Hepatocyte (in vitro differentiated cells): ENCODE data around the gene ARMC8. TPM values are rescaled to one million over a fixed set of nuclear protein-coding genes. Genes with fewer than 3 reads are reported as not detected.
A peak's percentile ranks its signal among the peaks of the same experiment; 100 is the strongest.

ENCODE experiments used
- DNase-seq: peaks from one replicate; pipeline ENCODE4 v3.0.0-alpha.2; 2016; ENCODE audit warnings: low spot score
- H2AFZ ChIP-seq: fragments of 200-600 bp; sonication (generic); 2 replicates; pipeline ENCODE4 v1.6.0; 2016; ENCODE audit warnings: antibody characterized with exemption, mild to moderate bottlenecking
- H3K27ac ChIP-seq: fragments of 200-600 bp; sonication (generic); 2 replicates; pipeline ENCODE4 v1.5.1; 2016; ENCODE audit warnings: mild to moderate bottlenecking
- H3K27me3 ChIP-seq: fragments of 200-600 bp; sonication (generic); 2 replicates; pipeline ENCODE4 v1.6.1; 2016
- H3K36me3 ChIP-seq: fragments of 200-600 bp; sonication (generic); replicated peaks from 2 replicates; pipeline ENCODE4 v1.5.1; 2016; ENCODE audit warnings: low read depth; ENCODE audit not compliant: insufficient read depth
- H3K4me1 ChIP-seq: fragments of 200-600 bp; sonication (generic); 2 replicates; pipeline ENCODE4 v1.5.1; 2016; ENCODE audit warnings: mild to moderate bottlenecking, moderate library complexity; ENCODE audit not compliant: insufficient read depth
- H3K4me2 ChIP-seq: fragments of 200-600 bp; sonication (generic); 2 replicates; pipeline ENCODE4 v1.6.0; 2016
- H3K4me3 ChIP-seq: fragments of 200-600 bp; sonication (generic); 2 replicates; pipeline ENCODE4 v1.5.1; 2016; ENCODE audit warnings: mild to moderate bottlenecking
- H3K79me2 ChIP-seq: fragments of 200-600 bp; sonication (generic); 2 replicates; pipeline ENCODE4 v1.6.0; 2017; ENCODE audit warnings: mild to moderate bottlenecking
- H3K9me2 ChIP-seq: fragments of 200-600 bp; sonication (generic); replicated peaks from 2 replicates; pipeline ENCODE4 v1.6.0; 2017; ENCODE audit warnings: mild to moderate bottlenecking; ENCODE audit not compliant: insufficient read depth
- H3K9me3 ChIP-seq: fragments of 200-600 bp; sonication (generic); 2 replicates; pipeline ENCODE4 v1.5.1; 2016; ENCODE audit warnings: low read depth, mild to moderate bottlenecking
- H4K20me1 ChIP-seq: fragments of 200-600 bp; sonication (generic); 2 replicates; pipeline ENCODE4 v1.6.0; 2016; ENCODE audit warnings: mild to moderate bottlenecking; ENCODE audit not compliant: insufficient read depth, poor library complexity, severe bottlenecking
- EZH2 ChIP-seq: fragments of 200-600 bp; sonication (generic); IDR thresholded peaks from 2 replicates; pipeline ENCODE4 v1.6.1; 2016; ENCODE audit warnings: antibody characterized with exemption, mild to moderate bottlenecking, borderline replicate concordance
- EZH2phosphoT487 ChIP-seq: fragments of 200-600 bp; sonication (generic); IDR thresholded peaks from one replicate; pipeline ENCODE4 v1.6.1; 2018; ENCODE audit warnings: antibody characterized with exemption, mild to moderate bottlenecking, low read depth, moderate library complexity; ENCODE audit not compliant: unreplicated experiment, severe bottlenecking
- WGBS: methylation state at CpG from one replicate; pipeline ENCODE4 v1.1.6; 2016; ENCODE audit warnings: low lambda C conversion rate; ENCODE audit errors: missing lambda C conversion rate; 5-methylcytosine and 5-hydroxymethylcytosine counted together
- polyA plus RNA-seq: library from polyadenylated mRNA; unstranded; fragments of >200 nt; fragmentation: Nextera tagmentation; extraction: Ambion mirVana; gene quantifications from 2 replicates; pipeline ENCODE4 v1.2.1, GENCODE V29; 2016
- total RNA-seq: library from RNA; depleted of rRNA; stranded (reverse); fragments of >200 nt; gene quantifications from 2 replicates; pipeline ENCODE4 v1.2.3, GENCODE V29; 2014
- TF ChIP-seq, protein P1 (sequence below): fragments of 200-600 bp; sonication (generic); IDR thresholded peaks from 2 replicates; pipeline ENCODE4 v1.5.1; 2016; ENCODE audit warnings: antibody characterized with exemption, mild to moderate bottlenecking; ENCODE audit not compliant: poor library complexity

Gene ARMC8
- total and polyA plus RNA-seq, 2 experiments from 2014 or later = 46.4 to 52.4 TPM

DNA sequence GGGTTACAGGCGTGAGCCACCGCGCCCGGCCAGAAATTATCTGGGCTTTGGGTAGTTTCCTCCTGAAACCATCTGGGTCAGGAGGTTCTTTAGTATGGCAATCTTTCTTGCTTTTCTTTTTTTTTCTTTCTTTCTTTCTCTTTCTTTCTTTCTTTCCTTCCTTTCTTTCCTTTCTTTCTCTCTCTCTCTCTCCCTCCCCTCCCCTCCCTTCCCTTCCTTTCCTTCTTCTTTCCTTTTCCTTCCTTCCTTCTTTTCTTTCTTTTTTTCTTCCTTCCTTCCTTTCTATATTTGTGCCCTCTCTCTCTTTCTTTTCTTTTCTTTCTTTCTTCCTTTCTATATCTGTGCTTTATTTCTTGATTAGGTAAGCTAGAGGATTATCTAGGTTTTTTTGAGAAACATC lies 29.4 kb upstream of the ARMC8 start:
- no peaks in the 10 kb centered on the region for H3K9me3 ChIP-seq
- no peak for DNase-seq
- 95% methylated on average over 4 of the region's 4 CpGs for WGBS

DNA sequence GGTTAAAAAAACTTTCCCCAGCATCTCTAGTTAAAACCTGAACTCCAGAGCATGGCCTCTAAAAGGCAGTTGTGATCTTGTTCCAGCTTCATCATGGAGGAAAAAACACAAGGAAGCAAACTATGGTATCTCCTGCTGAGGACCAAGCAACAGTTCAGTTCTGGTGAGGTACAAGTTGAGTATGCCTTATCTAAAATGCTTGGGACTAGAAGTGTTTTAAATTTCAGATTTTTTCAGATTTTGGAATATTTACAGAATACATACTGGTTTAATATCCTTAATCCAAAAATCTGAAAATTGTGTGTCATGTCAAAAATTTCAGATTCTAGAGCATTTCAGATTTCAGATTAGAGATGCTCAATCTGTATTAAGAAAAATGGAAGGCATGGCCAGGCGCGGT lies 22.0 kb upstream of the ARMC8 start:
- Histone ChIP-seq H3K36me3 (no peaks in the 10 kb centered on the region), H3K4me3 (no peak overlapping the region), H2AFZ (no peak overlapping the region), H3K27me3 (no peaks in the 10 kb centered on the region), H4K20me1 (no peaks in the 10 kb centered on the region), H3K79me2 (no peaks in the 10 kb centered on the region), H3K4me2 (no peak overlapping the region), H3K9me3 (no peaks in the 10 kb centered on the region), H3K4me1 (no peaks in the 10 kb centered on the region), H3K27ac (no peak overlapping the region), H3K9me2 (no peaks in the 10 kb centered on the region)
- DNase-seq = no peak
- 97% methylated on average over 2 of the region's 2 CpGs for WGBS
- TF ChIP-seq EZH2phosphoT487 = no peak

More for the DNA sequence above, 29.4 kb upstream of the ARMC8 start:
- H4K20me1 ChIP-seq = no peaks in the 10 kb centered on the region
- TF ChIP-seq EZH2phosphoT487 = no peak
- no peak for TF ChIP-seq EZH2
- TF ChIP-seq, protein P1, sequence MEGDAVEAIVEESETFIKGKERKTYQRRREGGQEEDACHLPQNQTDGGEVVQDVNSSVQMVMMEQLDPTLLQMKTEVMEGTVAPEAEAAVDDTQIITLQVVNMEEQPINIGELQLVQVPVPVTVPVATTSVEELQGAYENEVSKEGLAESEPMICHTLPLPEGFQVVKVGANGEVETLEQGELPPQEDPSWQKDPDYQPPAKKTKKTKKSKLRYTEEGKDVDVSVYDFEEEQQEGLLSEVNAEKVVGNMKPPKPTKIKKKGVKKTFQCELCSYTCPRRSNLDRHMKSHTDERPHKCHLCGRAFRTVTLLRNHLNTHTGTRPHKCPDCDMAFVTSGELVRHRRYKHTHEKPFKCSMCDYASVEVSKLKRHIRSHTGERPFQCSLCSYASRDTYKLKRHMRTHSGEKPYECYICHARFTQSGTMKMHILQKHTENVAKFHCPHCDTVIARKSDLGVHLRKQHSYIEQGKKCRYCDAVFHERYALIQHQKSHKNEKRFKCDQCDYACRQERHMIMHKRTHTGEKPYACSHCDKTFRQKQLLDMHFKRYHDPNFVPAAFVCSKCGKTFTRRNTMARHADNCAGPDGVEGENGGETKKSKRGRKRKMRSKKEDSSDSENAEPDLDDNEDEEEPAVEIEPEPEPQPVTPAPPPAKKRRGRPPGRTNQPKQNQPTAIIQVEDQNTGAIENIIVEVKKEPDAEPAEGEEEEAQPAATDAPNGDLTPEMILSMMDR = no peak
- H3K27ac ChIP-seq = no peak overlapping the region
- H3K4me3 ChIP-seq = no peak overlapping the region
- H2AFZ ChIP-seq = no peak overlapping the region
- H3K9me2 ChIP-seq = no peaks in the 10 kb centered on the region
- H3K27me3 ChIP-seq = no peaks in the 10 kb centered on the region
- no peak overlapping the region for H3K4me2 ChIP-seq
- H3K36me3 ChIP-seq = no peaks in the 10 kb centered on the region
- H3K79me2 ChIP-seq = no peaks in the 10 kb centered on the region
- no peaks in the 10 kb centered on the region for H3K4me1 ChIP-seq

DNA sequence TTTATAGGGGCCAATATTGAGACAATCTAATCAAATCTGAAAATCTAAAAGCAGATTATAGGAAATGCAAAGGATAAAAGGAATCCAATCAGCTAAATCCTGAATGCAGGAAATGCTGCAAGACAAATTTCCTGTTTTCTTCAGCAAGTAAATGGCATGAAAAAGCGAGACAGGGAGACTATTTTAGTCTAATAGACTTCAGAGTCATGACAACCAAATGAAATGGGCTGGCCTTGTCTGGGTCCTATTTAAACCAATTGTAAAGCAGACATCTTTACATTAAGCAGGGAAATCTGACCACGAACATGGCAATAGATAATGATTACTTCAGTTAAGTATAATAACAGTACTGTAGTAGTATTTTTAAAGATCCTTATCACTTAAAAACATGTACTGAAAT lies 14.5 kb upstream of the ARMC8 start:
- H3K27ac ChIP-seq = no peak overlapping the region
- no peaks in the 10 kb centered on the region for H3K9me3 ChIP-seq
- no peak overlapping the region for H2AFZ ChIP-seq
- TF ChIP-seq, protein P1 = no peak
- TF ChIP-seq EZH2phosphoT487 (no peak), EZH2 (no peak)
- no peak for DNase-seq
- H3K79me2 ChIP-seq = peaks cover 28% of the 10 kb centered on the region
- WGBS = 98% methylated on average over 2 of the region's 2 CpGs
- no peaks in the 10 kb centered on the region for H3K27me3 ChIP-seq
- H3K4me1 ChIP-seq = no peaks in the 10 kb centered on the region
- no peaks in the 10 kb centered on the region for H3K36me3 ChIP-seq
- no peaks in the 10 kb centered on the region for H4K20me1 ChIP-seq
- no peak overlapping the region for H3K4me2 ChIP-seq
- no peaks in the 10 kb centered on the region for H3K9me2 ChIP-seq
- no peak overlapping the region for H3K4me3 ChIP-seq

DNA sequence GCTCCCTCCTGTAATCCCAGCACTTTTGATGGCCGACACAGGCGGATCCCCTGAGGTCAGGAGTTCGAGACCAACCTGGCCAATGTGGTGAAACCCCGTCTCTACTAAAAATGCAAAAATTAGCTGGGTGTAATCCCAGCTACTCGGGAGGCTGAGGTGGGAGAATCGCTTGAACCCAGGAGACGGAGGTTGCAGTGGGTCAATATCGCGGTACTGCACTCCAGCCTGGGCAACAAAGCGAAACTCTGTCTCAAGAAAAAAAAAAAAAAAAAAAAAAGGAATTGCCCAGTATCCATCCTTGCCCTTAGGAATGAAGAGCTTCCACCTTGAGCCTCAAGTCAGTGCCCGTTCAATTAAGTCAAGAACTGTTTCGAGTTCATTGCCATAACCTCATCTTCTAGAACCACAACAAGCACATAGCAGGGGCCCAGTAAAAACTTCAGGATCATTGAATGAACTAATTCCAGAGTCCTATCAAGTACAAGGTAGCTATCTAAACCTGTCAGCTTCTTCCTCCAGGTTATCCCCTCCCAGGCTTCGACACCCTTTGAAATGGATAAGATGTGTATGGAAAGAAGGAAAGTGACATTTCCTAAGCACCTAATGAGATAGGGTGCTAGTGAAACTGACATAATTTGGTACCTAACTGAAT lies 13.2 kb upstream of the ARMC8 start:
- Histone ChIP-seq H3K27ac (peak overlapping the region; percentile 79), H3K4me3 (peak overlapping the region; percentile 48), H3K4me2 (peak overlapping the region; percentile 84), H3K9me3 (no peaks in the 10 kb centered on the region), H4K20me1 (no peaks in the 10 kb centered on the region), H3K4me1 (no peaks in the 10 kb centered on the region), H2AFZ (peak overlapping the region; percentile 100), H3K9me2 (no peaks in the 10 kb centered on the region), H3K79me2 (peaks cover 28% of the 10 kb centered on the region), H3K36me3 (no peaks in the 10 kb centered on the region), H3K27me3 (no peaks in the 10 kb centered on the region)
- peak; percentile 8 for DNase-seq
- TF ChIP-seq EZH2phosphoT487 (no peak), EZH2 (no peak)
- TF ChIP-seq, protein P1 = no peak
- 60% methylated on average over 13 of the region's 13 CpGs for WGBS
